ENCODE results near the gene IPO9. TPM values are rescaled to one million over a fixed set of nuclear protein-coding genes. Genes with fewer than 3 reads are reported as not detected.
A peak's percentile ranks its signal among the peaks of the same experiment; 100 is the strongest.

IPO9 gene
- total RNA-seq, 6 experiments from 2014 or later, result 10.3 to 21.7 (median 19.1) TPM

DNA sequence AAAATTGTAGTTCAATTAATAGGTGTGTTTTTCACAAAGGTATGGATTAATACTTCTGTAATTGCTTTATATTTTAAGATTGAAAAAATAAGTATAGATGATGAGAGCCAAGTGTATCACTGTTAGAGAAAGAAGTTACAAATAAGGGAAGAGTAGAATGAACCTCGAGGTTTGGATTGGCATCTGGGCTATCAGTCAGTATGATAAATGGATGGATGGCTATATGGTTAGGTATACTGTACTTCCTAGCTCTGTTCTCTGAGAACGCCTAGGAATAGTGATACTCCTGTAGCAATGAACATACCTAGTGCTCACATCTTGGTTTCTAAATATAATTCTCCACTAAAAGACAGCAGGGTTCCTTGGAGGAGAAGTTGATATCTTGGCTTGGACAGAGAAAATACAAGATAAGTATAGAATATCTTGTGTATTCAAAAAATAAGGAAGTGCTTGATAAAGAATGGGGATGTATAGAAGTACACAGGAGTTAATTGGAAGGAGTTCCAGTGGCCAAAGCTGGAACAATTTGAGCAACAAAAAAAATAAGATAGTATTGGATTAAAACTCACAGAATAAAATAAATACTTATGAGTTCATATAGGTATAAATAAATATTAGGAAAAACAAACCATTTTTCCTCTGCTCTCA lies 12.4 kb downstream of the IPO9 start:
- WGBS (ENCODE audit: insufficient coverage, low coverage, low lambda C conversion rate, missing lambda C conversion rate), result 100% methylated on average over 2 of the region's 2 CpGs
- H3K4me3 ChIP-seq, result no peak overlapping the region
- peaks cover 0 to 25% (median 0%) of the 10 kb centered on the region in 4 donors for H3K4me1 ChIP-seq
- DNase-seq, result no peak
- H3K36me3 ChIP-seq, result no peaks in the 10 kb centered on the region
- no peak overlapping the region for H3K27ac ChIP-seq
- H3K9me3 ChIP-seq, result no peaks in the 10 kb centered on the region
- ATAC-seq, result no peak
- TF ChIP-seq POLR2A (IDR thresholded peaks at IDR 0.05), result no peak
- TF ChIP-seq, protein P1, sequence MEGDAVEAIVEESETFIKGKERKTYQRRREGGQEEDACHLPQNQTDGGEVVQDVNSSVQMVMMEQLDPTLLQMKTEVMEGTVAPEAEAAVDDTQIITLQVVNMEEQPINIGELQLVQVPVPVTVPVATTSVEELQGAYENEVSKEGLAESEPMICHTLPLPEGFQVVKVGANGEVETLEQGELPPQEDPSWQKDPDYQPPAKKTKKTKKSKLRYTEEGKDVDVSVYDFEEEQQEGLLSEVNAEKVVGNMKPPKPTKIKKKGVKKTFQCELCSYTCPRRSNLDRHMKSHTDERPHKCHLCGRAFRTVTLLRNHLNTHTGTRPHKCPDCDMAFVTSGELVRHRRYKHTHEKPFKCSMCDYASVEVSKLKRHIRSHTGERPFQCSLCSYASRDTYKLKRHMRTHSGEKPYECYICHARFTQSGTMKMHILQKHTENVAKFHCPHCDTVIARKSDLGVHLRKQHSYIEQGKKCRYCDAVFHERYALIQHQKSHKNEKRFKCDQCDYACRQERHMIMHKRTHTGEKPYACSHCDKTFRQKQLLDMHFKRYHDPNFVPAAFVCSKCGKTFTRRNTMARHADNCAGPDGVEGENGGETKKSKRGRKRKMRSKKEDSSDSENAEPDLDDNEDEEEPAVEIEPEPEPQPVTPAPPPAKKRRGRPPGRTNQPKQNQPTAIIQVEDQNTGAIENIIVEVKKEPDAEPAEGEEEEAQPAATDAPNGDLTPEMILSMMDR (IDR thresholded peaks at IDR 0.05), result no peak
- intact Hi-C loops (cut with DNase I), result no loop called here
- H3K27me3 ChIP-seq, result no peaks in the 10 kb centered on the region

GRCh38 chr1:201842472-201843027 lies 13.6 kb downstream of the IPO9 start:
- no peak for DNase-seq
- peak in 3 of 4 donors; percentile 32 to 78 (median 60) for ATAC-seq
- H3K4me1 ChIP-seq, result peaks cover 0 to 33% (median 3%) of the 10 kb centered on the region in 4 donors
- H3K4me3 ChIP-seq, result no peak overlapping the region
- H3K27me3 ChIP-seq, result no peaks in the 10 kb centered on the region
- H3K36me3 ChIP-seq, result no peaks in the 10 kb centered on the region
- WGBS (ENCODE audit: insufficient coverage, low coverage, low lambda C conversion rate, missing lambda C conversion rate), result no CpG with 5 or more reads among the region's 2 CpGs
- H3K27ac ChIP-seq, result no peak overlapping the region
- TF ChIP-seq, protein P1 (IDR thresholded peaks at IDR 0.05), result no peak
- TF ChIP-seq POLR2A (IDR thresholded peaks at IDR 0.05), result no peak
- intact Hi-C loops (cut with DNase I), result no loop called here
- no peaks in the 10 kb centered on the region for H3K9me3 ChIP-seq

DNA sequence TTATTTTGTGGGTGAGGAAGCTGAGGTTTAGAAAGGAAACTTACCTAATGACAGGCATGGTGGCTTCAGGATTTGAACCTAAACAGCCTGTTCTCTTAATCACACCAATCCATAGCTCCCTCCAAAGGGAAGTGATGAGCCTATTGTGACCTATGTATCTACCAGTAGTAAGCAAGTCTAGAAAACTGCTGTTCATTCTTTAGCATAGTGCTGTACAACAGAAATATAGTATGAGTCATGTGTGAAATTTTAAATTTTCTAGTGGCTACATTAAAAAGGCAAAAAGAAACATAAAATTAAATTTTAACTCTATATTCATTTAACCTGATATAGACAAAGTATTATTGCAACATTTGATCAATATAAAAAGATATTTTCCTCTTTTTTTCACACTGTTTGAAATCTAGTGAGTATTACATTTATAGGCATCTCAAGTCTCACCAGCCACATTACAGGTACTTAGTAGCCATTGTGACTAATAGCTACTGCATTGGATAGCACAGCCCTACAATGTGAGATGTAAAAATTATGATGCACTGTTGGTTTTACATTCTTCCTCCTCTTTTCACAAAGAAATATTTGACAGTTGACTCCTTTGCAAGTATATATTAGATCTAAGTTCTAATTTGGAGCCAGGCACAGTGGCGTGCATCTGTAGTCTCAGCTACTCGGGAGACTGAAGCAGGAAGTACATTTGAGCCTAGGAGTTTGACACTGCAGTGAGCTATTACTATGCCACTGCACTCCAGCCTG lies 16.6 kb downstream of the IPO9 start:
- Histone ChIP-seq H3K27me3 (no peaks in the 10 kb centered on the region), H3K36me3 (no peaks in the 10 kb centered on the region), H3K4me1 (peaks cover 0 to 57% (median 10%) of the 10 kb centered on the region in 4 donors), H3K9me3 (no peaks in the 10 kb centered on the region), H3K27ac (no peak overlapping the region), H3K4me3 (no peak overlapping the region)
- TF ChIP-seq, protein P1 (IDR thresholded peaks at IDR 0.05), result no peak
- TF ChIP-seq POLR2A (IDR thresholded peaks at IDR 0.05), result no peak
- ATAC-seq (no peak), DNase-seq (no peak)
- intact Hi-C loops (cut with DNase I), result no loop called here
- 72% methylated on average over 2 of the region's 2 CpGs for WGBS (ENCODE audit: insufficient coverage, low coverage, low lambda C conversion rate, missing lambda C conversion rate)

GRCh38 chr1:201847150-201847549 lies 18.2 kb downstream of the IPO9 start:
- peak overlapping the region in 2 of 3 donors; percentile 42 to 67 for H3K27ac ChIP-seq
- H3K9me3 ChIP-seq, result no peaks in the 10 kb centered on the region
- H3K36me3 ChIP-seq, result peaks cover 0 to 5% (median 1%) of the 10 kb centered on the region in 4 donors
- TF ChIP-seq POLR2A (IDR thresholded peaks at IDR 0.05), result no peak
- TF ChIP-seq, protein P1 (IDR thresholded peaks at IDR 0.05), result no peak
- intact Hi-C loops (cut with DNase I), result no loop called here
- H3K27me3 ChIP-seq, result no peaks in the 10 kb centered on the region
- 64% methylated on average over 1 of the region's 1 CpG for WGBS (ENCODE audit: insufficient coverage, low coverage, low lambda C conversion rate, missing lambda C conversion rate)
- peaks cover 0 to 55% (median 10%) of the 10 kb centered on the region in 4 donors for H3K4me1 ChIP-seq
- H3K4me3 ChIP-seq, result no peak overlapping the region
- DNase-seq (no peak), ATAC-seq (no peak)
